Measurements from ENCODE around the gene USP22. TPM values are rescaled to one million over a fixed set of nuclear protein-coding genes. Genes with fewer than 3 reads are reported as not detected.
A peak's percentile ranks its signal among the peaks of the same experiment; 100 is the strongest.
"Not testable (repeated sequence)": the region's sequence is repeated elsewhere in the genome, so short reads cannot be mapped to it uniquely, and the experiment has no call there.

USP22 gene
- 432 and 539 TPM in 2 replicates for total RNA-seq (2014; rRNA removed; shearing (Covaris generic))

DNA sequence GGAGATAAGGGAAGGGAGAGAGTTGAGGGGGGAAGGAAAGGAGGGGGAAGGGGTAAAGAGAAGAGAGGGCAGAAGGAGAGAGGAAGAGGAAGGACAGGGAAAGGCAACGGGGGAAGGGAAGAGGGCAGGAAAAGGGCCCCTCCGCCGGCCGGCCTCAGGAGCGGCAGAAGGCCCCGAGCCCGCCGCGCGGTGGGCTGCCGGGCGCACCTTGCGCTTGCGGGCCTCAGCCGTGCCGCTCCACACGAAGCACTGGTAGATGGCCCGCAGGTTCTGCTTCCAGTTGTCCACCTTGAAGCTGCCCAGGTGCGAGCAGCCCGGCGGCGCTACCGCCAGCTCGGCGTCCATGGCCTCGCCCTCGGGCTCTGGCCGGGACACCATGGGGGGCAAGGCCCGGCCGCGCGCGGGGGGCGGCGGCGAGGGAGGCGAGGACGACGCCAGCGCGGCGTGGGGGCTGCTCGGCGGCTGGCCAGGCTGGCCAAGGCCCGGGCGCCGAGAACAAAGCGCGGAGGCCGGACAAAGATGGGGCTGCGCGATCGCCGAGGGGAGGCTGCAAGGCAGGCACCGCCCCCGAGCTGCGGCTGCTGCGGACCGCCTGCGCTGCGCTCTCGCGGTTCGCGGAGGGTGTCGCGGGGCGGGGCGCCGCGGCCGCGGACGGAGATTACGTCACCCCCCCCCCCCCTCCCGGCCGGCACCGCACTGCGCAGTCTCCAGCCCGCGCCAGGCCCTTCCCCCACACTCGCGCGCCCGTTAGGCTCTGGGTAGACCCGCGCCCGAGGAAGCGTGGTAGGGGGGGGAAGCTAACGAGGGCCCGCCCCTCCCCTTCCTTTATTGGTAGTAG is at the start of gene USP22:
USP22 (minus strand) TSS at position 554 of the 838 bp plus-strand sequence; CDS start at position 378, 176 bp downstream.
- H3K4me3 ChIP-seq (ENCODE audit: insufficient read depth, low read depth, low read length) = peak within 1 kb of the TSS; percentile 99
- H3K36me3 ChIP-seq (replicated peaks; ENCODE audit: control insufficient read depth, insufficient read depth, low read length) = peaks cover 2% of the 10 kb centered on the region; the same call in 1 of the 2 replicates
- H3K27me3 ChIP-seq (ENCODE audit: control insufficient read depth, insufficient read depth, low read length) = no peaks in the 10 kb centered on the region
- peak; percentile 97 for DNase-seq

- H3K4me3 ChIP-seq (ENCODE audit: insufficient read depth, low read depth, low read length) = no peak overlapping the region
- DNase-seq = no peak
- no peaks in the 10 kb centered on the region for H3K36me3 ChIP-seq (replicated peaks; ENCODE audit: control insufficient read depth, insufficient read depth, low read length)
- H3K27me3 ChIP-seq (ENCODE audit: control insufficient read depth, insufficient read depth, low read length) = no peaks in the 10 kb centered on the region
Measured at GRCh38 chr17:21090902-21091618, 48.2 kb upstream of the USP22 start.

DNA sequence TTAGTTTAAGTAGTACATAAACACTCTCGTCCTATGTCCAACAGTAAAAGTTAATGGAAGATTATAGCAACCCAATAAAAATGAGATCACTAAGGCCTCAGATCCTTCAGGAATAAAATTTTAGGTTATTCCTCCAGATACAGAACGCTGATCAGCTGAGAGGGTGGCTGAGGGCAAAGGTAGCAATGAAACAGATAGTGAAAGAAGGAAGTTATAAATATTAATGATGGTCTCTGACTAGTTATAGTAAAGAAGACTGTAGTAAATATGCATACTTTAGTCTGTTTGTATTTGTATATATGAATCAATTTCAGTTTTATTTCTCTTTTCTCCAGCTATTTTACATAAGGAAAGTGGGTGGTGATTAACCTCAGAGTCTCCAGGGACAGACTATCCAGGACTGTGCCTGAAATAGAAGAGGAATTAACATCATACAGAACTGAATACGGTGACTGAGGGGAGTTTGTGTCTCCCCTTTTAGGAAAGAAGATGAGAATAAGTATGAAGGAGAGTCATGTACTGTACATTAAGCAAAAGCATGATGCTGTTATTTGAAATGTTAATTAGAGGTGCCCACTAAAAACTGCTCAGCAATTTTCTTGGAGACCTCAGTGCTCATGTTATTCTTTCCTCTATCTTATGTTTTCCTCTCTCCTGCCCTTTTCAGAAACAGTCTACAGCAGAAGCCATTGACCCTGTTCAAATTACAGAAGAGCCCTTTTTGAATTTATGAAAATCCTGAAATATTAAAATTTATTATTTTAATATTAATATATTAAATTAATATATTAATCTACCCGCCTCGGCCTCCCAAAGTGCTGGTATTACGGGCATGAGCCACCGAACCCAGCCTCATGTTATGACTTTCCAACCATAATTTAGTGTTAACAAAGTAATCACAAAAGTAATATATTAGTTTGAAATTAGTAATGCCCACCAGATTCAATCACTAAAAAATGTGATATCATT is 47.4 kb upstream of the USP22 start:
- DNase-seq = no peak

GRCh38 chr17:21089145-21089544 is 46.3 kb upstream of the USP22 start:
- Histone ChIP-seq H3K27me3 (ENCODE audit: control insufficient read depth, insufficient read depth, low read length) (no peaks in the 10 kb centered on the region), H3K4me3 (ENCODE audit: insufficient read depth, low read depth, low read length) (no peak overlapping the region), H3K36me3 (replicated peaks; ENCODE audit: control insufficient read depth, insufficient read depth, low read length) (no peaks in the 10 kb centered on the region)
- DNase-seq = no peak

More for the DNA sequence above, 47.4 kb upstream of the USP22 start:
- no peak overlapping the region for H3K4me3 ChIP-seq (ENCODE audit: insufficient read depth, low read depth, low read length)
- H3K27me3 ChIP-seq (ENCODE audit: control insufficient read depth, insufficient read depth, low read length) = no peaks in the 10 kb centered on the region
- no peaks in the 10 kb centered on the region for H3K36me3 ChIP-seq (replicated peaks; ENCODE audit: control insufficient read depth, insufficient read depth, low read length)

DNA sequence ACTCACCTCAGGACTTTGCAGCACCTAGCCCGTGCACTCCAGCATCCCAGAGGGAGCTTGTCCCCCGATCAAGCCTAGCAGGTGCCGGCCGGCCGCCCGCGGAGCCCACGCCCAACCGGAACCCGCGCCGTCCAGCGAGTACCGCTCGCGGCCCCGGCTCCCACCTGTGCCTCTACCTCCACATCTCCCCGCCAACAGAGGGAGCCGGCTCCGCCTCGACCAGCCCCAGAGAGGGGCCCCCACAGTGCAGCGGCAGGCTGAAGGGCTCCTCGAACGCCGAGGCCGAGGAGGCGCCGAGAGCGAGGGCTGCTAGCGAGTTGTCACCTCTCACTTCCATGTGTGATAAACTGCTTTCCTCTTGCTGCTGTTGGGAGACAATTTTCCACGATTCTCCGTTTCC is 42.9 kb upstream of the USP22 start:
- Histone ChIP-seq H3K36me3 (replicated peaks; ENCODE audit: control insufficient read depth, insufficient read depth, low read length) (no peaks in the 10 kb centered on the region), H3K4me3 (ENCODE audit: insufficient read depth, low read depth, low read length) (no peak overlapping the region), H3K27me3 (ENCODE audit: control insufficient read depth, insufficient read depth, low read length) (no peaks in the 10 kb centered on the region)
- peak; percentile 61 for DNase-seq

DNA sequence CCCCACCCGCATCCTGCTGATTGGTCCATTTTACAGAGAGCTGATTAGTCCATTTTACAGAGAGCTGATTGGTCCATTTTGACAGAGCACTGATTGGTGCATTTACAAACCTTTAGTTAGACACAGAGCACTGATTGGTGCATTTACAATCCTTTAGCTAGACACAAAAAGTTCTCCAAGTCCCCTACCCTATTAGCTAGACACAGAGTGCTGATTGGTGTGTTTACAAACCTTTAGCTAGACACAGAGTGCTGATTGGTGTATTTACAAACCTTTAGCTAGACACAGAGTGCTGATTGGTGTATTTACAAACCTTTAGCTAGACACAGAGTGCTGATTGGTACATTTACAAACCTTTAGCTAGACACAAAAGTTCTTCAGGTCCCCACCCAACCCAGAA is 42.5 kb upstream of the USP22 start:
- H3K36me3 ChIP-seq (replicated peaks; ENCODE audit: control insufficient read depth, insufficient read depth, low read length); H3K27me3 ChIP-seq (ENCODE audit: control insufficient read depth, insufficient read depth, low read length); H3K4me3 ChIP-seq (ENCODE audit: insufficient read depth, low read depth, low read length); DNase-seq: not testable (repeated sequence)

DNA sequence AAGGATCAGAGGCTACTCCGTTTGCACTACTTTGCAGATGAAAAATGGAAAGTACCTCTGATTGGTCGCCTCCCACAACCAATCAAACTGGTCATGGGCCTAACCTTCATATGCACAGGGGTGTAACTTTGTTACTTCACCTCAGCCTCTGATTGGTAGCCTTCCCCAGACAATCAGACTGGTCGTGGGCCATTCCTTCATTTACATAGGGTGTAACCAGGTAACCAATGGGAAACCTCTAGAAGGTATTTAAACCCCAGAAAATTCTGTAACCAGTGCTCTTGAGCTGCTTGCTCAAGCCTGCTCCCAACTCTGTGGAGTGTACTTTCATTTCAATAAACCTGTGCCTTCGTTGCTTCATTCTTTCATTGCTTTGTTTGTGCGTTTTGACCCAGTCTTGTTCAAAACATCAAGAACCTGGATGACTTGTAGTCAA is 39.2 kb upstream of the USP22 start:
- Histone ChIP-seq H3K4me3 (ENCODE audit: insufficient read depth, low read depth, low read length) (no peak overlapping the region), H3K27me3 (ENCODE audit: control insufficient read depth, insufficient read depth, low read length) (no peaks in the 10 kb centered on the region), H3K36me3 (replicated peaks; ENCODE audit: control insufficient read depth, insufficient read depth, low read length) (no peaks in the 10 kb centered on the region)
- DNase-seq = no peak

DNA sequence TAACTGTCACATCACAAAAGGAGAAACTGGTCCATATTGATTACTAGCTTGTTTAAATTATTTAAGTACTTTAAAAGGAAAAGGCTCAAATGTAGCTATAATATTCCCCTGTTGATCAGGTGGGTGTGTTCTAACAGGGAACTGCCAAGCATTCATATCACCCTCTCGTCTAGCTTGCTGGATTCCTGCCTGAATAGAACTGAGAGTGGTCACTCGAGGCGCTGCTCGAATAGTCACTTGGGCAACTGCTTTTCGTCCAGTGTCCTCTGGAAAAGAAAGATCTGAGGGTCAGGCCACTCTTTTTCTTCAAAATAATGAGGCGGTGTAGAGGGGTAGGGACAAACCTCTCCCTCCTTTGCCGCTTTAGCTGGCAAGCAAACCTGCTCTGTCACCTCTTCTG is 36.4 kb upstream of the USP22 start:
- H3K36me3 ChIP-seq (replicated peaks; ENCODE audit: control insufficient read depth, insufficient read depth, low read length) = no peaks in the 10 kb centered on the region
- H3K4me3 ChIP-seq (ENCODE audit: insufficient read depth, low read depth, low read length) = no peak overlapping the region
- H3K27me3 ChIP-seq (ENCODE audit: control insufficient read depth, insufficient read depth, low read length) = no peaks in the 10 kb centered on the region
- no peak for DNase-seq

GRCh38 chr17:21078016-21078780 is 35.4 kb upstream of the USP22 start:
- Histone ChIP-seq H3K4me3 (ENCODE audit: insufficient read depth, low read depth, low read length) (no peak overlapping the region), H3K27me3 (ENCODE audit: control insufficient read depth, insufficient read depth, low read length) (no peaks in the 10 kb centered on the region), H3K36me3 (replicated peaks; ENCODE audit: control insufficient read depth, insufficient read depth, low read length) (no peaks in the 10 kb centered on the region)
- DNase-seq = no peak

DNA sequence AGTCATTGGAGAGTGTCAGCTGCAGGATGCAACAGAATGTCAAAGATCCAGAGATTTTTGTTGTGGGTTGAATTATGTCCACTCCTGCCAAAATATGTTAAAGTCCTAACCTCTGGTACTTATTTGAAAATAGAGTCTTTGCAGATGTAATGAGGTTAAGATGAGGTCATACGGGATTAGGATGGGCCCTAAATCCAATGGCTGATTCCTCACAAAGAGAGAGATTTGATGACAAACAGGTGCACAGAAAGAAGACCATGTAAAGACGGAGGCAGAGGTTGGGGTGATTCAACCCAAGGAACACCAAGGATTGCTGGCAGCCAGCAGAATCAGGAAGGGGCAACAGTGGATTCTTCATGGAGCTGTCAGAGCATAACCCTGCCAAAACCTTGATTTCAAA is 34.5 kb upstream of the USP22 start:
- no peaks in the 10 kb centered on the region for H3K36me3 ChIP-seq (replicated peaks; ENCODE audit: control insufficient read depth, insufficient read depth, low read length)
- no peak overlapping the region for H3K4me3 ChIP-seq (ENCODE audit: insufficient read depth, low read depth, low read length)
- no peaks in the 10 kb centered on the region for H3K27me3 ChIP-seq (ENCODE audit: control insufficient read depth, insufficient read depth, low read length)
- no peak for DNase-seq

DNA sequence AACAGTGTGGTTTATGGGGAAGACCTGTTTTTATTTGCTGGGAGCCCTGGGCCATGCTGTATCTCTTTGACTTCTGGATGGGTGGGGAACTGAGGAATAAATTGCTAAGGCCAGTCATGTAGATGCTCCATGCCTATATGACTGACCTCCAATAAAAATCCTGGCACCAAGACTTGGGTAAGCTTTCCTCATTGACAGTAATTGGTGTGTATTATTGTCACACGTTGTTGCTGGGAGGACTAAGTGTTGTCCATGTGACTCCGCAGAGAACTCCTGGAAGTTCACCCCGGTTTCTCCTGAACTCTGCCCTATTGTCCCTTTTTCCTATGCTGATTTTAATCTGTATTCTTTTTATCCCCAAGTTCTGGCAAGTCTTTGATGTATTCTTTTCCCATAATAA is 33.4 kb upstream of the USP22 start:
- no peak overlapping the region for H3K4me3 ChIP-seq (ENCODE audit: insufficient read depth, low read depth, low read length)
- DNase-seq = no peak
- H3K27me3 ChIP-seq (ENCODE audit: control insufficient read depth, insufficient read depth, low read length) = no peaks in the 10 kb centered on the region
- no peaks in the 10 kb centered on the region for H3K36me3 ChIP-seq (replicated peaks; ENCODE audit: control insufficient read depth, insufficient read depth, low read length)

- no peak overlapping the region for H3K4me3 ChIP-seq (ENCODE audit: insufficient read depth, low read depth, low read length)
- DNase-seq = no peak
- no peaks in the 10 kb centered on the region for H3K36me3 ChIP-seq (replicated peaks; ENCODE audit: control insufficient read depth, insufficient read depth, low read length)
- no peaks in the 10 kb centered on the region for H3K27me3 ChIP-seq (ENCODE audit: control insufficient read depth, insufficient read depth, low read length)
Measured at GRCh38 chr17:21075739-21076085, 32.9 kb upstream of the USP22 start.

- DNase-seq = peak; percentile 62
- no peaks in the 10 kb centered on the region for H3K36me3 ChIP-seq (replicated peaks; ENCODE audit: control insufficient read depth, insufficient read depth, low read length)
- H3K4me3 ChIP-seq (ENCODE audit: insufficient read depth, low read depth, low read length) = no peak overlapping the region
- H3K27me3 ChIP-seq (ENCODE audit: control insufficient read depth, insufficient read depth, low read length) = no peaks in the 10 kb centered on the region
Measured at GRCh38 chr17:21072745-21073197, 30.0 kb upstream of the USP22 start.

DNA sequence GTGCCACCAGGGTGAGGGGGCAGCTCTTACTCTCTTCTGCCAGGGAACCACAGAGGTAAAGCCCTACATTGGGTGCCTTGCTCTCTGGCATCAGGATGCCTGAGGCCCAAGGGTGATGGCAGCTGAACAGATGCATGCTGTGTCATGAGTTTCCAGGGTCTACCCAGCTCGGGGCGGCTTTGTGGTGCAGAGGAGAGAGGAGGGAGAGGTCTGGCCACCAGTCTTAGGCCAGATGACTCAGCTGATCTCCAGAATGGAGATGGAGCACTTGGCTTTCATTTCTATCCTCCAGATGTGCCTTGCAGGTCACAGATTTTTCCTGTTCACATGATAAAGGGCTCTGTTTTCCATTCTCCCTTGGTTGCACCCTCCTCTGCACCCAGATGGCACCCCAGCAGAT is 23.6 kb upstream of the USP22 start:
- Histone ChIP-seq H3K4me3 (ENCODE audit: insufficient read depth, low read depth, low read length) (no peak overlapping the region), H3K36me3 (replicated peaks; ENCODE audit: control insufficient read depth, insufficient read depth, low read length) (no peaks in the 10 kb centered on the region), H3K27me3 (ENCODE audit: control insufficient read depth, insufficient read depth, low read length) (no peaks in the 10 kb centered on the region)
- no peak for DNase-seq
